Nephron progenitor cell (in vitro differentiated cells): ENCODE measurements around the gene COL6A2.
A peak's percentile ranks its signal among the peaks of the same experiment; 100 is the strongest.

Source experiments
- DNase-seq: peaks from one replicate; pipeline ENCODE4 v3.0.0; 2021
- H3K27ac Mint-ChIP-seq: 2 replicates; pipeline ENCODE4 v1.8.0; 2021; ENCODE audit warnings: mild to moderate bottlenecking, moderate library complexity, mixed read lengths
- H3K27me3 Mint-ChIP-seq: 2 replicates; pipeline ENCODE4 v1.8.0; 2021; ENCODE audit warnings: mild to moderate bottlenecking, low read depth, mixed read lengths; ENCODE audit not compliant: poor library complexity
- H3K36me3 Mint-ChIP-seq: 2 replicates; pipeline ENCODE4 v1.8.0; 2021; ENCODE audit warnings: low read depth, mixed read lengths
- H3K4me1 Mint-ChIP-seq: 2 replicates; pipeline ENCODE4 v1.8.0; 2021; ENCODE audit warnings: mixed read lengths
- H3K4me3 Mint-ChIP-seq: 2 replicates; pipeline ENCODE4 v1.8.0; 2021; ENCODE audit warnings: mild to moderate bottlenecking, moderate library complexity, mixed read lengths
- H3K9me3 Mint-ChIP-seq: 2 replicates; pipeline ENCODE4 v1.8.0; 2021; ENCODE audit warnings: mild to moderate bottlenecking, moderate library complexity, mixed read lengths
- CTCF ChIP-seq: fragments of 200-600 bp; sonication (generic); IDR thresholded peaks from 2 replicates; pipeline ENCODE4 v1.5.0; 2021; ENCODE audit warnings: antibody characterized with exemption

Gene COL6A2

GRCh38 chr21:46128106-46128932 lies 30.4 kb downstream of the COL6A2 start:
- Mint-ChIP-seq H3K4me3 (peak overlapping the region; percentile 10), H3K27me3 (no peaks in the 10 kb centered on the region), H3K9me3 (no peaks in the 10 kb centered on the region), H3K36me3 (peaks cover 4% of the 10 kb centered on the region), H3K4me1 (peaks cover 24% of the 10 kb centered on the region), H3K27ac (peak overlapping the region; percentile 94)
- TF ChIP-seq CTCF, result no peak
- no peak for DNase-seq

DNA sequence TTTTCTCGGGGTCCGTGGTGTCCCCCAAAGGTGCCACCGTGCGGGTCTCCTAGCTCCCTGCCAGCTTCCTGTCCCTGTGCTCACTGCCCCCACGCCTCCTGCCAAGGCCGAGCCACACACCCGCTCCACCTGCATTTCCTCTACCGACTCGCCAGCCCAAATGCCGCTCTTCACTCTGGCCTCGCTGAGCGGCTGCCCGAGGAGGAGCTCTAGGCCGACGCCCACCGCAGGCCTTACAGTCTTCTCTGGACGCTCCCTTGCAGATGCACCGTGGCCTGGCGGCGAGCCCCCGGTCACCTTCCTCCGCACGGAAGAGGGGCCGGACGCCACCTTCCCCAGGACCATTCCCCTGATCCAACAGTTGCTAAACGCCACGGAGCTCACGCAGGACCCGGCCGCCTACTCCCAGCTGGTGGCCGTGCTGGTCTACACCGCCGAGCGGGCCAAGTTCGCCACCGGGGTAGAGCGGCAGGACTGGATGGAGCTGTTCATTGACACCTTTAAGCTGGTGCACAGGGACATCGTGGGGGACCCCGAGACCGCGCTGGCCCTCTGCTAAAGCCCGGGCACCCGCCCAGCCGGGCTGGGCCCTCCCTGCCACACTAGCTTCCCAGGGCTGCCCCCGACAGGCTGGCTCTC lies 31.1 kb downstream of the COL6A2 start:
- Mint-ChIP-seq H3K9me3 (no peaks in the 10 kb centered on the region), H3K27me3 (no peaks in the 10 kb centered on the region), H3K4me3 (no peak overlapping the region), H3K36me3 (peaks cover 4% of the 10 kb centered on the region), H3K4me1 (peaks cover 24% of the 10 kb centered on the region), H3K27ac (peak overlapping the region; percentile 94)
- no peak for TF ChIP-seq CTCF
- DNase-seq, result no peak

DNA sequence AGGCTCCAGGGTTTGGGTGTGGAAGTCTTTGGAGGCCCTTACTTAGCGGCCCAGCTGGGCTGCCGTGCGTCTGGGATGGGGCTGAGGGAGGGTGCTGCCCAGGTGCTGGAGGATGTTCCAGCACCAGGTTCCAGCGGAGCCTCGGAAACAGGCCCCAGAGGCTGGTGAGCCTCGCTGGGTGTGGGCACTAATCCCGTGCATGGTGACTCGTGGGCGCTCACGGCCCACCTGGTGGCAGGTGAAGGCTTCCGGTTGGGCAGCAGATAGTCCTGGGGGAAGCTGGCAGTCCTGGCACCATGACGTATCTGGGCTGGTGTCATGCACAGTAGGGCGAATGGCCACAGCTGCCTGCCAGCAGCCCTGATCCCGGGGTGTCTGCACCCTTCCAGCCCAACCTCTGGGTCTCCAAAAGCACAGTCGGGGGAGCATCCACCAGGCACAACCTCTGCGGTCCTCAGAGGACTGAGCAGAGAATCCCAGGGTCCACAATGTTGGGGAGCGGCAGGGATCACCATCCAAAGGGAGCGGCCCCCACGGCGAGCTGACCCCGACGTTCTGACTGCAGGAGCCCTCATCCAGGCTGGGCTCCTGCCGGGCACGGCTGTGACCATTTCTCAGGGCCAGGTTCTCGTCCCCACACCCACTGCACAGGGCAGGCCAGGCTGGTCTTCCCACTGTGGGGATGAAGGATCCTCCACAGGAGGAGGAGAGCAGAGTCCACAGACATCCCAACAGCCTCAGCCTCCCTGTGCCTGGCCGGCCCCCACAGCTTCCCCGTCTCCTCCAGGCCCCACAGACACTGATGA lies 32.1 kb downstream of the COL6A2 start:
- Mint-ChIP-seq H3K4me3 (no peak overlapping the region), H3K36me3 (no peaks in the 10 kb centered on the region), H3K27me3 (peaks cover under 1% of the 10 kb centered on the region), H3K27ac (no peak overlapping the region), H3K4me1 (peaks cover 24% of the 10 kb centered on the region), H3K9me3 (no peaks in the 10 kb centered on the region)
- TF ChIP-seq CTCF, result no peak
- no peak for DNase-seq

GRCh38 chr21:46130831-46131587 lies 33.1 kb downstream of the COL6A2 start:
- Mint-ChIP-seq H3K36me3 (no peaks in the 10 kb centered on the region), H3K9me3 (no peaks in the 10 kb centered on the region), H3K4me3 (no peak overlapping the region), H3K4me1 (peaks cover 24% of the 10 kb centered on the region), H3K27ac (no peak overlapping the region), H3K27me3 (peaks cover 3% of the 10 kb centered on the region)
- no peak for TF ChIP-seq CTCF
- DNase-seq, result no peak

DNA sequence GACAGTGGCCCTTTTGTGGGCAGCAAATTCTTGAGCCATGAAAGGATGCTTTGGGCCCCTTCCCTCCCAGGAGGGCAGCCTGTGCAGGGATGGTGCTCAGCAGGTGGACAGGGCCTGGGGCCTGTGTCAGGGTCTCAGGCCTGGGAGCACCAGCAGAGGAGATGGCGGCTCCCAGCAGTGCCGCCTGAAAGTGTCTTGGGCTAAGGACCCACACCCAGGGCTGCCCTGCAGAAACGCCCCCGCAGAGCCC lies 33.6 kb downstream of the COL6A2 start:
- Mint-ChIP-seq H3K4me1 (peaks cover 24% of the 10 kb centered on the region), H3K4me3 (no peak overlapping the region), H3K27me3 (peaks cover 3% of the 10 kb centered on the region), H3K9me3 (no peaks in the 10 kb centered on the region), H3K36me3 (no peaks in the 10 kb centered on the region), H3K27ac (no peak overlapping the region)
- no peak for TF ChIP-seq CTCF
- DNase-seq, result no peak
